IMR-90 (cell line): Measurements from ENCODE around the gene FSIP1. TPM values are rescaled to one million over a fixed set of nuclear protein-coding genes. Genes with fewer than 3 reads are reported as not detected.

ENCODE experiments used
- ATAC-seq: fragments of 200-7000 bp; cut with Tn5 transposase; 2 replicates; pipeline ENCODE4 v1.9.1; 2020; ENCODE audit warnings: low read depth, mild to moderate bottlenecking, moderate library complexity
- BruUV-seq: library from RNA; stranded (reverse); fragments of 400-500 nt; replicated peaks from 2 replicates; lab custom pipeline; 2021; lab: Mats Ljungman, UMichigan
- CTCF ChIA-PET: fragments of 300-600 bp; formaldehyde crosslinking; extraction: SDS; loops from one replicate; lab custom pipeline; 2021; ENCODE audit warnings: antibody characterized with exemption; lab: Yijun Ruan, JAX
- POLR2A ChIA-PET: fragments of 300-600 bp; sonication (Branson Sonifier 250); formaldehyde crosslinking; loops from one replicate; lab custom pipeline; 2022; ENCODE audit warnings: antibody characterized with exemption; ENCODE audit not compliant: unreplicated experiment; lab: Charles Lee
- DNase-seq: peaks from one replicate; pipeline ENCODE4 v3.0.0; 2013
- H2AFZ ChIP-seq: replicated peaks from 2 replicates; pipeline ENCODE3; 2013; ENCODE audit warnings: low read length, mild to moderate bottlenecking; ENCODE audit not compliant: poor library complexity
- H2AK5ac ChIP-seq: 2 replicates; pipeline ENCODE4 v1.6.1; 2013; ENCODE audit warnings: low read depth, low read length, inconsistent platforms
- H2AK9ac ChIP-seq: replicated peaks from 2 replicates; pipeline ENCODE3; 2013; ENCODE audit warnings: mild to moderate bottlenecking, low read depth, low read length, moderate library complexity; ENCODE audit not compliant: poor library complexity
- H2BK120ac ChIP-seq: 2 replicates; pipeline ENCODE4 v1.6.1; 2013; ENCODE audit warnings: low read depth, low read length, inconsistent platforms
- H2BK15ac ChIP-seq: 3 replicates; pipeline ENCODE4 v1.6.1; 2013; ENCODE audit warnings: low read depth, low read length, inconsistent platforms
- H2BK20ac ChIP-seq: 2 replicates; pipeline ENCODE4 v1.6.1; 2013; ENCODE audit warnings: low read depth, mild to moderate bottlenecking, inconsistent platforms, low read length, moderate library complexity
- H2BK5ac ChIP-seq: 2 replicates; pipeline ENCODE4 v1.6.1; 2013; ENCODE audit warnings: mild to moderate bottlenecking, low read depth, low read length, inconsistent platforms; ENCODE audit not compliant: poor library complexity, severe bottlenecking
- H3K14ac ChIP-seq: replicated peaks from 2 replicates; pipeline ENCODE4 v1.6.1; 2013; ENCODE audit warnings: low read depth, low read length, inconsistent platforms
- H3K18ac ChIP-seq: 2 replicates; pipeline ENCODE4 v1.6.1; 2013; ENCODE audit warnings: low read depth, low read length, control low read depth
- H3K23ac ChIP-seq: 2 replicates; pipeline ENCODE4 v1.6.1; 2013; ENCODE audit warnings: low read depth, low read length, inconsistent platforms
- H3K27ac ChIP-seq: 2 replicates; pipeline ENCODE4 v1.5.1; 2013; ENCODE audit warnings: mild to moderate bottlenecking, control low read depth, low read length; ENCODE audit not compliant: insufficient read depth
- H3K27me3 ChIP-seq: 2 replicates; pipeline ENCODE4 v1.6.1; 2013; ENCODE audit warnings: low read length; ENCODE audit not compliant: control insufficient read depth, insufficient read depth
- H3K36me3 ChIP-seq: 2 replicates; pipeline ENCODE4 v1.6.1; 2013; ENCODE audit warnings: low read length, mixed read lengths; ENCODE audit not compliant: control insufficient read depth, insufficient read depth
- H3K4ac ChIP-seq: 2 replicates; pipeline ENCODE4 v1.6.1; 2013; ENCODE audit warnings: low read depth, low read length, inconsistent platforms
- H3K4me1 ChIP-seq: 2 replicates; pipeline ENCODE4 v1.6.1; 2013; ENCODE audit warnings: low read length, mixed read lengths; ENCODE audit not compliant: control insufficient read depth, insufficient read depth
- H3K4me2 ChIP-seq: 2 replicates; pipeline ENCODE4 v1.6.1; 2013; ENCODE audit warnings: low read depth, mild to moderate bottlenecking, control low read depth, low read length, moderate library complexity
- H3K4me3 ChIP-seq: 2 replicates; pipeline ENCODE4 v1.5.1; 2013; ENCODE audit warnings: low read depth, mild to moderate bottlenecking, control low read depth, low read length, moderate library complexity; ENCODE audit not compliant: insufficient read depth
- H3K56ac ChIP-seq: 2 replicates; pipeline ENCODE4 v1.6.1; 2013; ENCODE audit warnings: low read length, inconsistent platforms; ENCODE audit not compliant: insufficient read depth; ENCODE audit errors: extremely low read depth
- H3K79me1 ChIP-seq, 2 experiments: 2 replicates each; pipeline ENCODE4 v1.6.1; 2013; ENCODE audit warnings: low read length in 2 of 2, inconsistent platforms in 1 of 2, low read depth in 1 of 2
- H3K9ac ChIP-seq: 2 replicates; pipeline ENCODE4 v1.6.1; 2013; ENCODE audit warnings: low read depth, low read length, control low read depth
- H3K9me1 ChIP-seq: 2 replicates; pipeline ENCODE4 v1.6.1; 2013; ENCODE audit warnings: low read length, inconsistent platforms; ENCODE audit not compliant: insufficient read depth
- H3K9me3 ChIP-seq: 2 replicates; pipeline ENCODE4 v1.6.1; 2013; ENCODE audit warnings: low read length; ENCODE audit not compliant: control insufficient read depth, insufficient read depth
- H4K20me1 ChIP-seq: 2 replicates; pipeline ENCODE4 v1.6.1; 2013; ENCODE audit warnings: low read length, inconsistent platforms; ENCODE audit not compliant: insufficient read depth
- H4K5ac ChIP-seq: 2 replicates; pipeline ENCODE4 v1.6.1; 2013; ENCODE audit warnings: mild to moderate bottlenecking, low read depth, low read length, control low read depth
- H4K8ac ChIP-seq, 2 experiments: 2 replicates each; pipeline ENCODE4 v1.6.1; 2013; ENCODE audit warnings: low read depth in 2 of 2, low read length in 2 of 2, control low read depth in 1 of 2, inconsistent platforms in 1 of 2
- H4K91ac ChIP-seq: 2 replicates; pipeline ENCODE4 v1.6.1; 2013; ENCODE audit warnings: low read depth, low read length, inconsistent platforms; ENCODE audit not compliant: insufficient read depth
- ELK1 ChIP-seq: fragments of 150-350 bp; IDR thresholded peaks from 2 replicates; pipeline ENCODE4 v1.6.1; 2016; ENCODE audit warnings: low read depth, mild to moderate bottlenecking, low read length, moderate library complexity, borderline replicate concordance
- POLR2A ChIP-seq: IDR thresholded peaks from 2 replicates; pipeline ENCODE4 v1.6.1; 2012; ENCODE audit warnings: mild to moderate bottlenecking, low read depth, low read length
- WGBS, 2 experiments: methylation state at CpG; one replicate each; pipeline versions ENCODE4 v1.1.5 to v1.1.7; 2013; ENCODE audit warnings: missing lambda C conversion rate in 2 of 2; ENCODE audit not compliant: insufficient read length in 1 of 2; ENCODE audit errors: extremely low coverage in 2 of 2; 5-methylcytosine and 5-hydroxymethylcytosine counted together
- dilution Hi-C: fragments of 300-500 bp; cut with HindIII; formaldehyde crosslinking; loops from one replicate; pipeline ENCODE4 v1.14.3; 2018; ENCODE audit warnings: low sequenced_read_pairs; ENCODE audit not compliant: unreplicated experiment
- in situ Hi-C: fragments of 300-500 bp; cut with MboI; formaldehyde crosslinking; loops from 3 replicates; pipeline ENCODE4 v1.14.3; 2019; ENCODE audit warnings: low sequenced_read_pairs, inconsistent platforms, mixed read lengths
- intact Hi-C: fragments of 100-400 bp; cut with micrococcal nuclease; formaldehyde crosslinking; loops from 2 replicates; pipeline ENCODE4 v1.10.0; 2022
- polyA plus RNA-seq, 3 experiments: library from polyadenylated mRNA; depleted of rRNA; stranded (reverse); fragments of >200 nt; gene quantifications; 2 replicates each; pipeline ENCODE4 v1.2.3, GENCODE V29; 2012; ENCODE audit warnings: low replicate concordance in 1 of 3
- total RNA-seq: library from RNA; depleted of rRNA; stranded (reverse); fragments of >200 nt; gene quantifications from 2 replicates; pipeline ENCODE4 v1.2.3, GENCODE V29; 2012

Gene FSIP1
- total and polyA plus RNA-seq, 2 of the 4 experiments (the other 2 are of a cell fraction): 0.10 to 0.18 TPM

GRCh38 chr15:39589815-39590644, 192.6 kb downstream of the FSIP1 start:
- no peak overlapping the region for H3K27ac ChIP-seq
- peaks cover 78% of the 10 kb centered on the region for H3K36me3 ChIP-seq
- H2AK9ac ChIP-seq: no peak overlapping the region
- no peak overlapping the region for H2BK15ac ChIP-seq
- no peak overlapping the region for H3K14ac ChIP-seq
- no peak overlapping the region; the same call in 1 of the 2 replicates for H3K23ac ChIP-seq
- H4K8ac ChIP-seq: no peak overlapping the region
- WGBS, 2 experiments: 94% methylated on average over 5 of the region's 13 CpGs; no CpG with 5 or more reads in 1 of the 2 experiments
- peaks cover 99% of the 10 kb centered on the region for H4K20me1 ChIP-seq
- H3K56ac ChIP-seq: no peak overlapping the region
- DNase-seq (peak; percentile 36), ATAC-seq (no peak)
- H3K18ac ChIP-seq: no peak overlapping the region
- peaks cover 16% of the 10 kb centered on the region for H3K9me1 ChIP-seq
- H4K5ac ChIP-seq: no peak overlapping the region
- H2BK120ac ChIP-seq: no peak overlapping the region
- no peaks in the 10 kb centered on the region for H3K9me3 ChIP-seq
- H3K4me3 ChIP-seq: no peak overlapping the region
- H2BK20ac ChIP-seq: no peak overlapping the region
- intact Hi-C loops (no loop called here), in situ Hi-C loops (no loop called here), dilution Hi-C loops (no loop called here)
- no peaks in the 10 kb centered on the region; the same call in 1 of the 2 replicates for H3K4me1 ChIP-seq
- TF ChIP-seq ELK1 (no peak), POLR2A (peak; percentile 5; the same call in 1 of the 2 replicates)
- no peak overlapping the region for H3K9ac ChIP-seq
- BruUV-seq: no TSS peak
- H2AK5ac ChIP-seq: no peak overlapping the region
- no peak overlapping the region; the same call in 1 of the 2 replicates for H3K4me2 ChIP-seq
- CTCF ChIA-PET: no interaction called here
- no peaks in the 10 kb centered on the region for H3K27me3 ChIP-seq
- H3K4ac ChIP-seq: no peak overlapping the region
- H4K91ac ChIP-seq: no peak overlapping the region
- H2BK5ac ChIP-seq: no peak overlapping the region
- H3K79me1 ChIP-seq: peaks cover 4 to 79% of the 10 kb centered on the region in 2 experiments; a peak in 3 of 4 replicates
- POLR2A ChIA-PET: interaction anchor here (0.6 kb wide), 3 partner anchors 77 to 455 kb away, joined by 3 to 4 read pairs (median 4); no protein-coding TSS in a partner anchor
- peak overlapping the region; percentile 17 for H2AFZ ChIP-seq
